ENCODE results near the gene CTU1.

Gene CTU1

GRCh38 chr19:51081476-51081875 lies 26.7 kb downstream of the CTU1 start:
- no peak for DNase-seq

- DNase-seq, result no peak
These were observed 28.6 kb downstream of the CTU1 start for GRCh38 chr19:51079481-51080110.

- DNase-seq, result no peak
These were observed 29.5 kb downstream of the CTU1 start for GRCh38 chr19:51078731-51079130.

GRCh38 chr19:51078104-51078503 lies 30.1 kb downstream of the CTU1 start:
- no peak for DNase-seq

- no peak for DNase-seq
These were observed 31.5 kb downstream of the CTU1 start for GRCh38 chr19:51076631-51077213.

- DNase-seq, result no peak
These were observed 32.2 kb downstream of the CTU1 start for GRCh38 chr19:51075998-51076397.

- no peak for DNase-seq
These were observed 37.2 kb downstream of the CTU1 start for GRCh38 chr19:51071095-51071405.

GRCh38 chr19:51070334-51071094 lies 37.7 kb downstream of the CTU1 start:
- DNase-seq, result no peak

GRCh38 chr19:51066393-51067186 lies 41.6 kb downstream of the CTU1 start:
- no peak for DNase-seq

- DNase-seq, result no peak
These were observed 42.8 kb downstream of the CTU1 start for GRCh38 chr19:51065221-51065960.

GRCh38 chr19:51064534-51065220 lies 43.5 kb downstream of the CTU1 start, which contains the start of gene KLK13:
Gene KLK13 (minus strand): TSS chr19:51065092. CDS start chr19:51065067, 25 bp downstream.
- no peak for DNase-seq

- no peak for DNase-seq
These were observed 44.5 kb downstream of the CTU1 start for GRCh38 chr19:51063664-51064063.

- no peak for DNase-seq
These were observed 47.2 kb downstream of the CTU1 start for GRCh38 chr19:51060973-51061372.

GRCh38 chr19:51060336-51060735 lies 47.9 kb downstream of the CTU1 start:
- no peak for DNase-seq

GRCh38 chr19:51059715-51060114 lies 48.5 kb downstream of the CTU1 start:
- no peak for DNase-seq

- no peak for DNase-seq
These were observed 52.3 kb downstream of the CTU1 start for GRCh38 chr19:51055866-51056265.
